HG03095 (cell line): ENCODE data around the gene GABRG2.

ENCODE experiments used
- ATAC-seq: cut with Tn5 transposase; IDR thresholded peaks from one replicate; pipeline ENCODE4 v1.9.1; 2021; ENCODE audit warnings: moderate library complexity; ENCODE audit not compliant: unreplicated experiment

The GABRG2 gene

DNA sequence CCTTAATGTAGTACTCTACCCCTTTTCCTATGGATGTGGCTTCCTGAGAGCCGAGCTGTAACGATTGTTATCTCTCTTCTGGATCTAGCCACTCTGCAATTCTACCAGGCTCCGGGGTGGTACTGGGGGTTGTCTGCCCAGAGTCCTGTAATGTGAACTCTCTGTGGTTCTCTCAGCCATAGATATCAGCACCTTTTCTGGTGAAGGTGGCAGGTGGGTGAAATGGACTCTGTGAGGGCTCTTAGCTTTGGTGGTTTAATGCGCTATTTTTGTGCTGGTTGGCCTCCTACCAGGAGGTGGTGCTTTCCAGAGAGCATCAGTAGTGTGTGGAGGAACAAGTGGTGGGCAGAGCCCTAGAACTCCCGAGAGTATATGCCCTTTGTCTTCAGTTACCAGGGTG lies 122.1 kb downstream of the GABRG2 start:
- no peak for ATAC-seq

DNA sequence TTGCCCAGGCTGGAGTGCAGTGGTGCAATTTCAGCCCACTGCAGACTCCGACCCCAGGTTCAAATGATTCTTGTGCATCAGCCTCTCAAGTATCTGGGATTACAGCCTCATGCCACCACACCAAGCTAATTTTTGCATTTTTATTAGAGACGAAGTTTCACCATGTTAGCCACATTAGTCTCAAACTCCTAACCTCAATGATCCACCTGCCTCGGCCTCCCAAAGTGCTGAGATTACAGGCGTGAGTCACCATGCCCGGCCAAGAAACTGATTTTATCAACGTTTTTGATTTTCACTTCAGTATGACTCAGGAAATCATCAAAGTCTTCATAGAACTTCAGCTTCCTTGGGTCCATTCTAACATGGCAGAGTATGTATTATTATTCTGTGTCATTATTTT lies 125.4 kb downstream of the GABRG2 start:
- no peak for ATAC-seq

- no peak for ATAC-seq
Measured at GRCh38 chr5:162196351-162196750, 128.8 kb downstream of the GABRG2 start.

- ATAC-seq, result no peak
Measured at GRCh38 chr5:162202285-162202880, 134.8 kb downstream of the GABRG2 start.
